GM19468 (cell line): ENCODE measurements around the gene MTTP.
"Not testable (repeated sequence)": the region's sequence is repeated elsewhere in the genome, so short reads cannot be mapped to it uniquely, and the experiment has no call there.

ENCODE experiments used
- ATAC-seq: cut with Tn5 transposase; IDR thresholded peaks from one replicate; pipeline ENCODE4 v1.9.1; 2021; ENCODE audit warnings: mild to moderate bottlenecking, moderate library complexity, moderate number of reproducible peaks; ENCODE audit not compliant: unreplicated experiment; ENCODE audit errors: extremely low read depth

MTTP gene

GRCh38 chr4:99574530-99575324 lies at the start of gene MTTP:
MTTP (plus strand) TSS chr4:99574824; CDS start chr4:99574910, 86 bp downstream.
- peak; percentile 70 for ATAC-seq

GRCh38 chr4:99529228-99529627 lies 45.4 kb upstream of the MTTP start:
- ATAC-seq = no peak

GRCh38 chr4:99529956-99530355 lies 44.7 kb upstream of the MTTP start:
- no peak for ATAC-seq

GRCh38 chr4:99534699-99535098 lies 39.9 kb upstream of the MTTP start:
- ATAC-seq = not testable (repeated sequence)

GRCh38 chr4:99536271-99536670 lies 38.4 kb upstream of the MTTP start:
- no peak for ATAC-seq

GRCh38 chr4:99536848-99537247 lies 37.8 kb upstream of the MTTP start:
- ATAC-seq = no peak

GRCh38 chr4:99537674-99538073 lies 37.0 kb upstream of the MTTP start:
- no peak for ATAC-seq

- no peak for ATAC-seq
These were observed 34.2 kb upstream of the MTTP start for GRCh38 chr4:99540277-99540939.

GRCh38 chr4:99552872-99553271 lies 21.8 kb upstream of the MTTP start:
- no peak for ATAC-seq

- ATAC-seq = peak; percentile 92
These were observed 11.1 kb upstream of the MTTP start, which contains the start of gene TRMT10A for GRCh38 chr4:99563310-99564186. TRMT10A (minus strand) TSS chr4:99564039; CDS start chr4:99559338, 4,701 bp downstream.

GRCh38 chr4:99564921-99565320 lies 9.7 kb upstream of the MTTP start:
- ATAC-seq = no peak

GRCh38 chr4:99571883-99572282 lies 2.7 kb upstream of the MTTP start:
- no peak for ATAC-seq

GRCh38 chr4:99572527-99573240 lies 1.9 kb upstream of the MTTP start:
- ATAC-seq = no peak

- no peak for ATAC-seq
These were observed 772 bp upstream of the MTTP start for GRCh38 chr4:99573735-99574368.

GRCh38 chr4:99578714-99579113 lies 4.1 kb downstream of the MTTP start:
- no peak for ATAC-seq

GRCh38 chr4:99585516-99585915 lies 10.9 kb downstream of the MTTP start:
- no peak for ATAC-seq

- no peak for ATAC-seq
These were observed 11.7 kb downstream of the MTTP start for GRCh38 chr4:99586322-99586721.

GRCh38 chr4:99586797-99587196 lies 12.2 kb downstream of the MTTP start:
- no peak for ATAC-seq

- ATAC-seq = no peak
These were observed 12.7 kb downstream of the MTTP start for GRCh38 chr4:99587309-99587708.

GRCh38 chr4:99587803-99588202 lies 13.2 kb downstream of the MTTP start:
- ATAC-seq = no peak
